CD14-positive monocyte (primary cell): ENCODE results near the gene UQCRFS1. TPM values are rescaled to one million over a fixed set of nuclear protein-coding genes. Genes with fewer than 3 reads are reported as not detected.

Source experiments
- DNase-seq, 3 donors: peaks; one replicate each; pipeline ENCODE4 v3.0.0-alpha.2; 2011 to 2022
- H2AFZ ChIP-seq: 2 replicates; pipeline ENCODE4 v1.6.0; 2012; ENCODE audit warnings: mild to moderate bottlenecking, low read depth, low read length, inconsistent platforms; ENCODE audit not compliant: insufficient read depth, poor library complexity, severe bottlenecking
- H3K27ac ChIP-seq, 2 donors: 1 replicate in 1 of 2; 2 replicates in 1 of 2; pipeline ENCODE4 v1.5.1; 2012 to 2013; ENCODE audit warnings: low read length in 2 of 2, control low read depth in 1 of 2, inconsistent platforms in 1 of 2, low read depth in 1 of 2, mild to moderate bottlenecking in 1 of 2
- H3K27me3 ChIP-seq, 2 donors: one replicate each; pipeline versions ENCODE4 v1.6.0 to v1.6.1; 2011 to 2013; ENCODE audit warnings: low read length in 2 of 2; ENCODE audit not compliant: control insufficient read depth in 2 of 2, insufficient read depth in 2 of 2
- H3K36me3 ChIP-seq, 2 donors: replicated peaks in 1 of 2; 1 replicate in 1 of 2; 2 replicates in 1 of 2; pipeline versions ENCODE4 v1.5.1 to v1.6.1; 2012 to 2013; ENCODE audit warnings: low read length in 2 of 2, control low read depth in 1 of 2, inconsistent platforms in 1 of 2, mild to moderate bottlenecking in 1 of 2; ENCODE audit not compliant: insufficient read depth in 2 of 2, control insufficient read depth in 1 of 2
- H3K4me1 ChIP-seq, 2 donors: 1 replicate in 1 of 2; 2 replicates in 1 of 2; pipeline versions ENCODE4 v1.5.1 to v1.6.1; 2012 to 2013; ENCODE audit warnings: low read length in 2 of 2, control low read depth in 1 of 2, inconsistent platforms in 1 of 2, mild to moderate bottlenecking in 1 of 2, moderate library complexity in 1 of 2; ENCODE audit not compliant: insufficient read depth in 2 of 2, control insufficient read depth in 1 of 2
- H3K4me2 ChIP-seq: replicated peaks from 2 replicates; pipeline ENCODE3; 2012; ENCODE audit warnings: low read length, moderate library complexity, mild to moderate bottlenecking; ENCODE audit not compliant: poor library complexity, severe bottlenecking; ENCODE audit errors: extremely low read depth
- H3K4me3 ChIP-seq, 3 experiments: fragments of 200-600 bp in 1 of 3; sonication (generic) in 1 of 3; replicated peaks in 1 of 3; 1 replicate in 2 of 3; 2 replicates in 1 of 3; pipeline ENCODE4 v1.5.1; 2011 to 2013; ENCODE audit warnings: low read length in 3 of 3, mild to moderate bottlenecking in 3 of 3, control low read depth in 2 of 3, low read depth in 2 of 3, inconsistent platforms in 1 of 3, moderate library complexity in 1 of 3
- H3K79me2 ChIP-seq: 2 replicates; pipeline ENCODE4 v1.6.0; 2012; ENCODE audit warnings: mild to moderate bottlenecking, control low read depth, inconsistent platforms, low read length, moderate library complexity; ENCODE audit not compliant: insufficient read depth
- H3K9ac ChIP-seq: 2 replicates; pipeline ENCODE4 v1.6.0; 2017; ENCODE audit warnings: low read length, mild to moderate bottlenecking; ENCODE audit not compliant: insufficient read depth, poor library complexity, severe bottlenecking
- H3K9me3 ChIP-seq, 2 donors: replicated peaks in 1 of 2; 1 replicate in 1 of 2; 2 replicates in 1 of 2; pipeline versions ENCODE4 v1.5.1 to v1.6.1; 2012 to 2013; ENCODE audit warnings: low read length in 2 of 2, control low read depth in 1 of 2; ENCODE audit not compliant: control insufficient read depth in 1 of 2, insufficient read depth in 1 of 2
- H4K20me1 ChIP-seq: 2 replicates; pipeline ENCODE4 v1.6.0; 2012; ENCODE audit warnings: mild to moderate bottlenecking, low read length, control low read depth, moderate library complexity; ENCODE audit not compliant: insufficient read depth
- H3K27ac Mint-ChIP-seq, 7 donors: one replicate each; pipeline ENCODE4 v1.8.0; 2020; ENCODE audit warnings: mild to moderate bottlenecking in 7 of 7, mixed read lengths in 7 of 7, moderate library complexity in 6 of 7, inconsistent platforms in 2 of 7
- H3K27me3 Mint-ChIP-seq, 3 donors: one replicate each; pipeline ENCODE4 v1.8.0; 2021 to 2022; ENCODE audit warnings: low read depth in 3 of 3, mild to moderate bottlenecking in 3 of 3, mixed read lengths in 3 of 3, moderate library complexity in 3 of 3, inconsistent platforms in 1 of 3
- H3K36me3 Mint-ChIP-seq, 2 donors: one replicate each; pipeline ENCODE4 v1.8.0; 2020; ENCODE audit warnings: mixed read lengths in 2 of 2, inconsistent platforms in 1 of 2, mild to moderate bottlenecking in 1 of 2
- H3K4me1 Mint-ChIP-seq: one replicate; pipeline ENCODE4 v1.8.0; 2020; ENCODE audit warnings: mild to moderate bottlenecking, mixed read lengths
- H3K4me3 Mint-ChIP-seq, 2 donors: one replicate each; pipeline ENCODE4 v1.8.0; 2020; ENCODE audit warnings: mild to moderate bottlenecking in 2 of 2, mixed read lengths in 2 of 2, moderate library complexity in 1 of 2
- H3K9me3 Mint-ChIP-seq, 7 donors: one replicate each; pipeline ENCODE4 v1.8.0; 2020 to 2022; ENCODE audit warnings: mixed read lengths in 7 of 7, mild to moderate bottlenecking in 6 of 7, moderate library complexity in 6 of 7, inconsistent platforms in 2 of 7
- CTCF ChIP-seq: fragments of 200-600 bp; IDR thresholded peaks from one replicate; pipeline ENCODE4 v1.8.0; 2022; ENCODE audit warnings: antibody characterized with exemption, mild to moderate bottlenecking
- WGBS: methylation state at CpG from one replicate; pipeline ENCODE4 v1.1.5; 2013; ENCODE audit warnings: missing lambda C conversion rate; ENCODE audit not compliant: insufficient coverage; 5-methylcytosine and 5-hydroxymethylcytosine counted together
- intact Hi-C, 2 donors: fragments of 100-400 bp; cut with micrococcal nuclease; formaldehyde crosslinking; loops; one replicate each; pipeline versions ENCODE4 v1.15.0 to v1.15.1; 2023
- polyA plus RNA-seq, 3 donors: library from polyadenylated mRNA; depleted of rRNA in 1 of 3; unstranded in 2 of 3; stranded (reverse) in 1 of 3; fragments of 300-500 nt in 2 of 3; fragments of >200 nt in 1 of 3; fragmentation: Illumina TruSeq in 2 of 3; gene quantifications; 1 replicate in 2 of 3; 2 replicates in 1 of 3; pipeline ENCODE4 v1.2.3, GENCODE V29; 2012 to 2021

Gene UQCRFS1
- polyA plus RNA-seq, 3 donors, result 26.2 to 108 (median 108) TPM

- Mint-ChIP-seq H3K4me3 (no peak overlapping the region), H3K27ac (peak overlapping the region in 3 of 7 donors; percentile 14 to 46 (median 15))
- intact Hi-C loops, result no loop called here
Measured at GRCh38 chr19:29206453-29206852, 6.5 kb downstream of the UQCRFS1 start.

GRCh38 chr19:29202281-29202680 lies 10.7 kb downstream of the UQCRFS1 start:
- peaks cover 10 to 21% of the 10 kb centered on the region in 2 donors for H3K36me3 ChIP-seq
- intact Hi-C loops, result no loop called here
- Mint-ChIP-seq H3K27me3 (no peaks in the 10 kb centered on the region), H3K36me3 (peaks cover 20 to 24% of the 10 kb centered on the region in 2 donors), H3K4me3 (no peak overlapping the region), H3K27ac (no peak overlapping the region), H3K4me1 (peaks cover 6% of the 10 kb centered on the region), H3K9me3 (peaks cover 5 to 18% (median 12%) of the 10 kb centered on the region in 7 donors)
- no peaks in the 10 kb centered on the region for H3K4me1 ChIP-seq
- no CpG with 5 or more reads among the region's 2 CpGs for WGBS
- peaks cover 4 to 10% of the 10 kb centered on the region in 2 donors for H3K9me3 ChIP-seq
- DNase-seq, result no peak
- no peak overlapping the region for H3K4me2 ChIP-seq
- no peak overlapping the region for H3K27ac ChIP-seq
- peaks cover 15% of the 10 kb centered on the region for H3K79me2 ChIP-seq
- H3K9ac ChIP-seq, result no peak overlapping the region
- H4K20me1 ChIP-seq, result peaks cover 38% of the 10 kb centered on the region
- H3K4me3 ChIP-seq, result no peak overlapping the region
- H2AFZ ChIP-seq, result no peak overlapping the region
- H3K27me3 ChIP-seq, result no peaks in the 10 kb centered on the region
- TF ChIP-seq CTCF, result no peak

More at GRCh38 chr19:29206453-29206852, 6.5 kb downstream of the UQCRFS1 start:
- H3K9ac ChIP-seq, result no peak overlapping the region
- DNase-seq, result no peak
- peaks cover 36% of the 10 kb centered on the region for H3K4me1 Mint-ChIP-seq
- no peak for TF ChIP-seq CTCF
- H3K36me3 ChIP-seq, result peaks cover 14 to 32% of the 10 kb centered on the region in 2 donors
- H4K20me1 ChIP-seq, result peaks cover 67% of the 10 kb centered on the region
- no peaks in the 10 kb centered on the region for H3K9me3 ChIP-seq
- H3K36me3 Mint-ChIP-seq, result peaks cover 35 to 40% of the 10 kb centered on the region in 2 donors
- peak overlapping the region in 1 of 2 donors; percentile 5 for H3K27ac ChIP-seq
- H3K27me3 Mint-ChIP-seq, result peaks cover 0 to 2% (median 0%) of the 10 kb centered on the region in 3 donors
- H2AFZ ChIP-seq, result no peak overlapping the region
- peaks cover 6 to 10% of the 10 kb centered on the region in 2 donors for H3K4me1 ChIP-seq
- H3K9me3 Mint-ChIP-seq, result peaks cover 0 to 6% (median 3%) of the 10 kb centered on the region in 7 donors
- no peak overlapping the region for H3K4me2 ChIP-seq
- H3K27me3 ChIP-seq, result no peaks in the 10 kb centered on the region
- peaks cover 48% of the 10 kb centered on the region for H3K79me2 ChIP-seq
- H3K4me3 ChIP-seq, result no peak overlapping the region
- WGBS, result 100% methylated on average over 1 of the region's 3 CpGs
